ENCODE results near the gene CRMP1. TPM values are rescaled to one million over a fixed set of nuclear protein-coding genes. Genes with fewer than 3 reads are reported as not detected.
A peak's percentile ranks its signal among the peaks of the same experiment; 100 is the strongest.

CRMP1 gene
- polyA plus RNA-seq, 1 donor (not counting 4 experiments of a cell fraction or from before 2014, with no cell fraction given), result 0.03 TPM

DNA sequence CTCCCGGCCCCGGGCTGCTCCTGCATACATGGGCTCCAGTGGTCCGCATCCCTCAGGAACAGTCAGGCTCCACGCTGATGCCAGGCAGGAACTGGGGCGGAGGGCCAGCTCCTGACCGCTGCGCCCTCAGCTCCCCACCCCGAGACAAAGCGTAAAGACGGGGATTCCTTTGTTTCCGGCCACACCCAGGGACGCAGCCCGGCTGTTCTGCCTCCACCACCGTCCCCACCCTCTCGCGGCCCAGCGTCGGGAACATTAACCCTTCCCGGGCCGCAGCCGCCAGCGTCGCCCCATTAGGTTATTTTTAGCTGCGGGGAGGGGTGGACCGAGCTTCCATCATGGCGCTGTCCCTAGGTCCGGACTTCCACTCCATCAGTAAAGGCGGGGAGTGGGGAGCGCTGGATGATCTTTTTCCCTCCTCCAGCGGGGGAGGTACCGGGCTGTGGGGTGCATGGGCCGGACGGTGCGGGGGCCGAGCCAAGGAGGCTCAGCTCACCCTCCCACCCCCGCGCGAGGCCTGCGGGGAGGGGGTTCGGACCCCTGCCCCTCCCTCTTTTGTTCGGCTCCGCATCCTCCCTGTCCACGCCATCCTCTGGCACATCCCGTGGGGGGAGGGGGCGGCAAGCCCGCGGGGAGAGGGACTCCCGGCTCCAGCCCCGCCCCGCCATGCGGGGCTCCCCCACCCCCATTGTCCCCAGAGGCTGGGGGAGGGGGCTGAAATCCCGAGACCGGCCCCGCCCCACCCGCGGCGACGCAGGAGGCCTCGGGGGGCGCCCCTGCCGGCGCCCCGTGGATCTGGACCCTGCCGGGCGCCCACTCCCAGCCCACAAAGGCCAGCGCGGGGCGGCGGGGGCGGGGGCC lies 5.3 kb downstream of the CRMP1 start:
- no peak for FAIRE-seq
- H3K4me2 ChIP-seq (ENCODE audit: control insufficient read depth, extremely low read depth, insufficient read depth, low read depth, low read length), result no peak overlapping the region
- dilution Hi-C loops (cut with MboI; ENCODE audit: extremely low pct_ligation_motif_present, low sequenced_read_pairs), result no loop called here
- peaks cover 64% of the 10 kb centered on the region for H3K27me3 ChIP-seq (ENCODE audit: control insufficient read depth, extremely low read depth, insufficient read depth, low read length)
- DNase-seq (ENCODE audit: low read depth, low spot score), result no peak
- H4K20me1 ChIP-seq (ENCODE audit: control insufficient read depth, extremely low read depth, insufficient read depth, low read length), result no peaks in the 10 kb centered on the region
- H3K9me3 ChIP-seq (ENCODE audit: control insufficient read depth, low read depth, low read length), result no peaks in the 10 kb centered on the region
- H3K9ac ChIP-seq (ENCODE audit: control insufficient read depth, extremely low read depth, insufficient read depth, low read length), result no peak overlapping the region
- H3K36me3 ChIP-seq (ENCODE audit: control insufficient read depth in 2 of 2, extremely low read depth in 1 of 2, insufficient read depth in 2 of 2, low read length in 2 of 2), result no peaks in the 10 kb centered on the region
- TF ChIP-seq EZH2 (IDR thresholded peaks at IDR 0.05; ENCODE audit: low read length), result peak; percentile 51
- TF ChIP-seq, protein P1, sequence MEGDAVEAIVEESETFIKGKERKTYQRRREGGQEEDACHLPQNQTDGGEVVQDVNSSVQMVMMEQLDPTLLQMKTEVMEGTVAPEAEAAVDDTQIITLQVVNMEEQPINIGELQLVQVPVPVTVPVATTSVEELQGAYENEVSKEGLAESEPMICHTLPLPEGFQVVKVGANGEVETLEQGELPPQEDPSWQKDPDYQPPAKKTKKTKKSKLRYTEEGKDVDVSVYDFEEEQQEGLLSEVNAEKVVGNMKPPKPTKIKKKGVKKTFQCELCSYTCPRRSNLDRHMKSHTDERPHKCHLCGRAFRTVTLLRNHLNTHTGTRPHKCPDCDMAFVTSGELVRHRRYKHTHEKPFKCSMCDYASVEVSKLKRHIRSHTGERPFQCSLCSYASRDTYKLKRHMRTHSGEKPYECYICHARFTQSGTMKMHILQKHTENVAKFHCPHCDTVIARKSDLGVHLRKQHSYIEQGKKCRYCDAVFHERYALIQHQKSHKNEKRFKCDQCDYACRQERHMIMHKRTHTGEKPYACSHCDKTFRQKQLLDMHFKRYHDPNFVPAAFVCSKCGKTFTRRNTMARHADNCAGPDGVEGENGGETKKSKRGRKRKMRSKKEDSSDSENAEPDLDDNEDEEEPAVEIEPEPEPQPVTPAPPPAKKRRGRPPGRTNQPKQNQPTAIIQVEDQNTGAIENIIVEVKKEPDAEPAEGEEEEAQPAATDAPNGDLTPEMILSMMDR (optimal IDR thresholded peaks at IDR 0.05 in 1 of 3, IDR thresholded peaks at IDR 0.05 in 1 of 3, conservative IDR thresholded peaks at IDR 0.05 in 1 of 3; ENCODE audit: extremely low read depth in 1 of 3, insufficient read depth in 2 of 3, low read length in 3 of 3), result no peak
- H2AFZ ChIP-seq (ENCODE audit: control insufficient read depth, low read length), result no peak overlapping the region
- no peaks in the 10 kb centered on the region for H3K4me1 ChIP-seq (ENCODE audit: control insufficient read depth, extremely low read depth, insufficient read depth, low read length)
- peak overlapping the region in 1 of 3 experiments; percentile 15 for H3K4me3 ChIP-seq (ENCODE audit: control insufficient read depth in 2 of 3, extremely low read depth in 1 of 3, insufficient read depth in 2 of 3, low read depth in 1 of 3, low read length in 3 of 3)
- H3K79me2 ChIP-seq (ENCODE audit: control insufficient read depth, insufficient read depth, low read length), result no peaks in the 10 kb centered on the region
- no peak overlapping the region for H3K27ac ChIP-seq (ENCODE audit: control insufficient read depth, insufficient read depth, low read length)
- no peaks in the 10 kb centered on the region for H3K9me1 ChIP-seq (ENCODE audit: control insufficient read depth, extremely low read depth, insufficient read depth, low read length)

DNA sequence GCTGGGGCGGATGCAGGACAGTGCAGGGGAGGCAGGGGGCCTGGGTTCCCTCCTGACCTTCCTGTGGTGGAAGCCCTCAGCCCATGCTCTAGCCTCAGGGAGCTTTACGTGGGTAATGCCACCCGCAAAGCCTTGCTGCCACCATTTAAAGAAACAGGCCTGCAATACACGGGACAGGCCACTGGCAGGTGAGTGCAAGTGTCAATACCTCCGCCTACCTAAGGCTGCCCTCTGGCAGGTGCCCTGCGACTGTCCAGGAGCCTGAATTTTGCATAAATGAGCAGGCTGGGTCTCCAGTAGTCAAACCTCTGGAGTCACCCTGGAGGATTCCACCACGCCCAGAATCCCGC lies 5.9 kb downstream of the CRMP1 start:
- Histone ChIP-seq H3K9ac (ENCODE audit: control insufficient read depth, extremely low read depth, insufficient read depth, low read length) (no peak overlapping the region), H3K27ac (ENCODE audit: control insufficient read depth, insufficient read depth, low read length) (no peak overlapping the region), H3K4me2 (ENCODE audit: control insufficient read depth, extremely low read depth, insufficient read depth, low read depth, low read length) (no peak overlapping the region), H3K27me3 (ENCODE audit: control insufficient read depth, extremely low read depth, insufficient read depth, low read length) (peaks cover 58% of the 10 kb centered on the region), H3K4me1 (ENCODE audit: control insufficient read depth, extremely low read depth, insufficient read depth, low read length) (no peaks in the 10 kb centered on the region), H4K20me1 (ENCODE audit: control insufficient read depth, extremely low read depth, insufficient read depth, low read length) (no peaks in the 10 kb centered on the region), H2AFZ (ENCODE audit: control insufficient read depth, low read length) (no peak overlapping the region), H3K4me3 (ENCODE audit: control insufficient read depth in 2 of 3, extremely low read depth in 1 of 3, insufficient read depth in 2 of 3, low read depth in 1 of 3, low read length in 3 of 3) (no peak overlapping the region), H3K9me1 (ENCODE audit: control insufficient read depth, extremely low read depth, insufficient read depth, low read length) (no peaks in the 10 kb centered on the region), H3K9me3 (ENCODE audit: control insufficient read depth, low read depth, low read length) (no peaks in the 10 kb centered on the region), H3K36me3 (ENCODE audit: control insufficient read depth in 2 of 2, extremely low read depth in 1 of 2, insufficient read depth in 2 of 2, low read length in 2 of 2) (no peaks in the 10 kb centered on the region), H3K79me2 (ENCODE audit: control insufficient read depth, insufficient read depth, low read length) (no peaks in the 10 kb centered on the region)
- dilution Hi-C loops (cut with MboI; ENCODE audit: extremely low pct_ligation_motif_present, low sequenced_read_pairs), result no loop called here
- no peak for DNase-seq (ENCODE audit: low read depth, low spot score)
- no peak for FAIRE-seq
- TF ChIP-seq, protein P1 (optimal IDR thresholded peaks at IDR 0.05 in 1 of 3, IDR thresholded peaks at IDR 0.05 in 1 of 3, conservative IDR thresholded peaks at IDR 0.05 in 1 of 3; ENCODE audit: extremely low read depth in 1 of 3, insufficient read depth in 2 of 3, low read length in 3 of 3), result no peak
- no peak for TF ChIP-seq EZH2 (IDR thresholded peaks at IDR 0.05; ENCODE audit: low read length)

Data from keratinocyte (primary cell).